GM21576 (cell line): Measurements from ENCODE around the gene RFX8.

Source experiments
- ATAC-seq: cut with Tn5 transposase; IDR thresholded peaks from one replicate; pipeline ENCODE4 v1.9.1; 2021; ENCODE audit warnings: mild to moderate bottlenecking, moderate library complexity; ENCODE audit not compliant: unreplicated experiment

Gene RFX8

DNA sequence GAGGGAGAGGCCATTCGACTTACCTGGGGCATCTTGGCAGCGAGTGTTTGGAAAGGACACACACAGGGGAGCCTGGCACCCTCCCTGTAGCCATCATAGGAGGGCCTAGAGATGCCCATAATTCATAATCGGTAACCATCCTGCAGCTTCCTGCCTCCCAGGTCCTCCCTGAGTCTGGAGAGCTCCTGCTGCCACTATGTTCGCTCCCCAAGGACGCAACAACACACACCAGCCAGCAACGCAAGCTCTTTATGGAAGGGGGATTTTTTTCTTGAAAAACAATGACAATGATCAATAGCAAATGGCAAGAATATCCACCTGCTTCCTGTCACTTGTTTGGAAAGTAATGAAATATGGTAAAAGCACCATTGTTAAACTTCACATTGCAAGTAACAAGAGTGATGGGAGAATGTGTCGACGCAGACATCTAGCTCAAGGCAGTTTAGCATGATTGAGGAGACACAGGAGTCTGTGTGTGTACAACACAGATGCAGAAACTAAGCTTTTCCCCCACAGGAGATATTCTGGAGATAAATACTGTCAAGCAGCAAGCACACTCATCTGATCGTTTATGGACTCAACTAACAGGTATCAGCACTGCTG, 62.7 kb downstream of the RFX8 start:
- no peak for ATAC-seq

DNA sequence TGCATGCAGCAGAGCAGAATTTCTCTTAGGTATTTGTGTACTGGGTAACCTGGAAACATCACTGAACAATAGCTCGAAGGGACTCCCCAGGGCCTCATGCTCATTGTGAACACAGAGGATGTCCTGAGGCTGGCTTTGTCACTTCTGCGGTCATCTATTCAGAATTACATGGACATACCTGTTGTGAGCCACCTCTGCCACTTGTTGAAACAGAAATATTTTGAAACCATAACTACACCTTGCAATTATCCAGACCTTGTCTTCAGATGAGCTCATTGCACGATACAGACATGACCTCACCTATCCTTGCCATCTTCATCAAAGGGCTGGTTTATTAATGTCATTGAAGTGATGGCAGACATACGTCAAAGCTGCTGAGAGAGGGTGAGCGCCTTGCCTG, 64.2 kb downstream of the RFX8 start:
- ATAC-seq, result no peak

DNA sequence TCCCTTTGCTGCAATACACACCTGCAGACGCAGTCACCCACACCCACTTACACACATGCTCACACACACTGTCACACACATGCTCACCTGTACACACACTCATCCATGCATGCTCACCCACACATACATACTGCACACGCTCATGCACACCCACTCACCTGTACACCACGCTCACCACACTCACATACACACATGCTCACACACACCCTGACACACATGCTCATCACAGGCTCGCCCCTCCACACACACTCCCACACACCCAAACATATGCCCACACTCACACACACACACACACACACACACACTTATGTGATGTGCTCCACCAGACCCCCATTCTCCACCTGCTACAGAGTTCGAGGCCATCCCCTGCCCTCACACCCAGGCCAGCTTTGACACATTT, 64.8 kb downstream of the RFX8 start:
- no peak for ATAC-seq

DNA sequence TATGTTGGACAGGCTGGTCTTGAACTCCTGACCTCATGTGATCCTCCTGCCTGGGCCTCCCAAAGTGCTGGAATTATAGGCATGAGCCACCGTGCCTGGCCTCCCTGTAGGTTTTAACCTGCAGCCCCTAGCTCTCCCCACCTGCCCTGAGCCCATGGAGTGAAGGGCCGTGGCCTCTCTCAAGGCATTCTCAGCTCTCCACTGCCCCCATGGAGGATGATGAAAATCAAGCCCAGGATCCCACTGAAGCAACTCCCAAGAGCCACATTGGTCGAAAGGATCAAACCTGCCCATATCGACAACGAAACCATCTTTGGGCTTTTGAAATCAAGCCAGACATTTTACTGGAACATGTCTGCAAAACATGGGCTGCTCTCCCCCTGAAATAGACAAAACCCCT, 65.2 kb downstream of the RFX8 start:
- no peak for ATAC-seq

DNA sequence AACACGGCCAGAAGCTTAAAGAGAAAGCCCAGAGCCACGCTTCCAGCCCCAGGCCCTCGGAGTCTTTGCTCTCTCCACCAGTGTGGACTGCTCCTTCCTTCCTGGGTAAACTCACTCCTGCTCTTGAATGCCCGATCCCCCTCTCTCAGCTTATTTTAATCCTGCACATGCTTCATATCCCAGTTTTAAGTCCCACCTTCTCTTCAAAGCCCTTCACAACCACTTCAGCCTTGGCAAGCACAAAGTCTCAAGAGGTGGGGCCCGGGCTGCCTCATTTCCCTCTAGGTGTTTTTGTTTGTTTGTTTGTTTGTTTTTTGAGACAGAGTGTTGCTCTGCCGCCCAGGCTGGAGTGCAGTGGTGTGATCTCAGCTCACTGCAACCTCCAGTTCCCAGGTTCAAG, 66.0 kb downstream of the RFX8 start:
- ATAC-seq, result no peak

DNA sequence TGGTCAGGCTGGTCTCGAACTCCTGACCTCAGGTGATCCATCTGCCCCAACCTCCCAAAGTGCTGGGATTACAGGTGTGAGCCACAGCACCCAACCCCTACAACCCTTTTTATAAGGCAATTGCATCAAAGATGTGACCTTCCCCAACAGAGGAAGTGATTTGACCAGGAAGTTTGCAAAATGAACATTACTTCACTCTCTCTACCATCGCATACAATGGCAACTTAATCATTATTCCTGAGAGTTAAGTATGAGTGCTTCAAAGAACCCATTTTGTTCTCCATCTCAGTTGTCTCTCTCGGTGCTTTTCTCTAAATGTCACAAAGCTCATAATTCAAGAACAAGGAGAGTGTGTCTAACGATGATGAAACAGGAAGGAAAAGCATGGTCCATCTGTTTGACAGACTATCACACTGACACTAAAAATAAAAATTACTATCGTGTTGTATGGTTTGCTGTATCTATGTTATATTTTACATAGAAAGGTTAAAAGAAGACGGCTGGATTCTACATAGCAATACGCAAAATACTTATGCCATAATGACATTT, 69.5 kb downstream of the RFX8 start:
- ATAC-seq, result no peak

DNA sequence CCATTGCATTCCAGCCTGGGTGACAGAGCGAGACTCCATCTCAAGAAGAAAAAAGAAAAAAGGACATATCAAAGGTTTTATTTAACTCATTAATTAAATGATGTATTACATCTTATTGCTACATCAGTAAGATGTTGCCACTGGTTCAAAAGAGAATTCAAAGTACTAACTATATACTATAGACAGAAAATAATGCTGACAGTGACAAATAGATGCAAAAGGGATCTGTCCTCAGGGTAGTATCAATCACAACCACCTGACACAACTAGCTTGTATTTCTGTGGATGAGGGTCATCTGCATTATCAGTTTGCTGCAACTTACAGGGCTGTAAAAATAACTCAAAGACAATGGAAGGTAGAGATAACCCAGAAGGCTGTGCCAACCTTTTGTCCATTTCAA, 71.2 kb downstream of the RFX8 start:
- no peak for ATAC-seq

DNA sequence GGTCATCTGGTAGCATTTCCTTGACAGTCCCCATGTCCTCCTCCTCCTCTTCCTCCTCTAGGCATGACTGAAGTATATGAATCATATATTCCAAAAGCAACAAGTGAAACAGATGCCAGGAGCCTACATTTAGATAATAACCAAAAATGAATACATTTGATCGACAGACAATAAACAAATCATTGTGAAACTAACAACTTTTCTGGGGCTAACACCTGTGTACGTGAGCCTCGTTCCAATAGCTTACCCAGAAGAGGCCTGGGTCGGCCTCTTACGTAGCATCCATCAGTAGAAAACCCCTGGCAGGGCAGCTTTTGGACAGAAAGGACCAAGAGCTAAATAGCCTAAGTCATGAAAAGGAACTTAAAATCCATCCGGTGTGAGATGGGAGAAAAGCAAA, 72.3 kb downstream of the RFX8 start:
- no peak for ATAC-seq

DNA sequence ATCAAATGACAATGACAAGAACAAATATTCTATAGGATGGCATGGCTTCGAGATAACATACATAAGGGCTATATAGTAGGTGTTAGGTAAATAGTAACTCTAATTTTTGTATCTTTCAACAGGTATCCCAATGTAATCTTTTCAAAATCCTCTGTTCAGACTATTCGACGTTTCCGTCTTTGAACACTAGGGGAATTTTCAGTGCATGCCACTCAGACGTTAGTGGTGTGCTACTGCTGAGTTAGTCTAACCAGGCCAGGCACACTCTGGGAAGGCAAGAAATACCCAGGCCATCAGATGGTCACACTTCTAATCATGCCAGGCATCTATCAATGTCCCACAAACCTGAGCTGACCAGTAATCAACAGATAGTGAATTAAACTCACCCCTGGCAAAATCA, 73.0 kb downstream of the RFX8 start:
- no peak for ATAC-seq

DNA sequence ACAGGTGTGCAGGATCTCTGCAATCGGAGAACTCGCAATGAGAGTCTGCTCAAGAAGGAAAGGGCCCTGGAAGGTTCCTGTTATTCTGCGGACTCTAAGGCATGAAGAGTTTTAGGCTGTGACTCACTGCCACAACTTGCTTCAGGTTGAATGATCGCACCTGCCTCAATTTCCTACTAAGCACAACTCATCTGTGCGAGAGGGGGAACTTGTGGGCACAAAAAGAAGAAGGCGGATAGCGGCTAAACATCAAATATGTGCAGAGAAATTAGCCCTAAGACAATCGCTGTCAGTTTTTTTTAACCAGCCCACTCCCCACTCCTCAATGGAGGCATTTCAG, 73.6 kb downstream of the RFX8 start:
- ATAC-seq, result no peak

DNA sequence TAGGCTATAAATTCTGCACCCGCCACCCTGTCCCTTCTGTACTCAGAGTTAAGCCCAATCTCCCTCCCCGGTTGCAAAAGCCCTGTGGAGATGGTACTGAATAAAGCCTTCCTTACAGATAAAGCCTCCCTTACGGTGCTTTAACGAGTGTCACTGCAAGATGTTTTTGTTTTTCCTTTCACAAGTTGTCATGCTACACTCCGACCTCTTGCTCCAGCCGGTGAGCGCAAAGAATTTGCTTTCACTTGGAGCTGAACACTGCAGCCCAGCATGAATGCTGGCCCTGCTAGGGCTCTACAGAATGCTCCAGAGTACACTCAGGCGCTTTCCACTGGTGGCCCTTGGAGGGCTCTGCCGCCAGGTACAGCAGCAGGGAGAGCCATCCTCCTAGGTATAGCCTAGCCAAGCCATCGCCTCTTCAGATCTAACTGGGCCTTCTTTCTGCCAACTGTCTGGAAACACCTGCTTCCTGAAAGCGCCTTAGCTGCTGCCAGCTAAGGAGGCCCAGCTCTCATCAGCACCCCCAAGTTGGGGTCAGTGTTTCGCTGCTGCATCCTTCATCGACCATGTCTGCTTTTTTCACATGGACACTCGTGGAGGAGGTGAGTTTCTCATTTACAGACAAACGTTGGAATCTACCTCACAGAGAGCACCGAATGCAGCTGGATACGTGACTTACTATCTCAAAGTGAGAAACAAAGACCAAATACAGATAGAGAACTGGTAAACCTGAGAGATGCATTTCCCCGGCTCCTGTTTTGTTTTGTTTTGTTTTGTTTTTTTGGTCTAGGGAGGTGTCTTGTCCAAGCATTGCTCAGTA, 74.2 kb downstream of the RFX8 start:
- ATAC-seq, result no peak

DNA sequence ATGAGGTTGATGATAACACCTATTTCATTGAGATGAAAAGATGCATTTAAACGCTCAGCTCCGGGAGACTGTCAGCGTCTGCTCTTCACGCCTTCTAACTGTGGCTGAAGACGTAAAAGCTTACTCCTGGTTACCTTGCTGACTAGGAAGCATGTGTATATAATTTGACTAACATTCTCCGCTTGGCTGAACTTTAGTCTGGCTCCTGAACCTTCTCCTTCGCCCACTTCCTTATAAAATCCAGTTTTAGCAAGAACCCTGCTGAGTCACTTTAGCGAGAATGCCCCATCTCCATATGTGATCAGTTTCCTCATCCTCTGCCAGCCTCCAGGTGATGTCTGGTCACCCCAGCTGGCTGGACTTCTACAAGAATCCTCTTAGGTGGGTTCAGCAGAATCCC, 74.9 kb downstream of the RFX8 start:
- no peak for ATAC-seq

DNA sequence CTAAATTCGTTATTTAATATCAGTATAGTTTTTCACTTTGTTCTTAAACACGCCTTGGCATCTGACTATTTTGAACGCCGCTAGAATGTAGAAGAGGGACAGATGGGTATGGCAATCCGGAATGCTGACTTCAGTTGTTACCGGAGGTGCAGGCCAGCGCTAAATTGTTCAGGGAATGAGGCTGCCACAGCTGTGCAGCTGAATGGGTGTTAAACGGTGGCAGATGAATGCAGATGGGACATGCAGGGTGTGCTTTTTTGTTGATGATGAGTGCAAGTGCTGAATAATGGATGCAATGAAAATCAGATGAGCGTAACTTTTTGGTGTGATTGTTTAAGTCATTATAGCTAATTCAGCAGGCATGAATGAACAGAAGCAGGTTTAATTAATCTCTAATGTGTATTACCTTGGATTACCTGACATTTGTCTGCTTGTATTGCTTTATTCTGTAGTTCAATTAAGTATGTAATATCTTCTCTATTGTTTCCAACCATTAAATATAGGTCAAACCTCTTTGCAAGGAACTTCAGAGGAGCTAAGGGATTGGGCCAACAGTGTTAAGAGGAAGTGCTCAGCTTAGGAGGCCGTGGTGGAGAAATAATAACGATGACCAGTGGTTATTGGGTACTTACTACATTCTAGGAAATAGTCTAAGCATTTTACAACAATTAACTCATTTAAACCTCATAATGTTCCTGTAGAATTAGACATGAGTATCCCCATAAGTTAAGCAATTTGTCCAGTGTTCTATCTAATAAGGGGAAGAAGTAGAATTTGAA, 75.7 kb downstream of the RFX8 start:
- no peak for ATAC-seq

DNA sequence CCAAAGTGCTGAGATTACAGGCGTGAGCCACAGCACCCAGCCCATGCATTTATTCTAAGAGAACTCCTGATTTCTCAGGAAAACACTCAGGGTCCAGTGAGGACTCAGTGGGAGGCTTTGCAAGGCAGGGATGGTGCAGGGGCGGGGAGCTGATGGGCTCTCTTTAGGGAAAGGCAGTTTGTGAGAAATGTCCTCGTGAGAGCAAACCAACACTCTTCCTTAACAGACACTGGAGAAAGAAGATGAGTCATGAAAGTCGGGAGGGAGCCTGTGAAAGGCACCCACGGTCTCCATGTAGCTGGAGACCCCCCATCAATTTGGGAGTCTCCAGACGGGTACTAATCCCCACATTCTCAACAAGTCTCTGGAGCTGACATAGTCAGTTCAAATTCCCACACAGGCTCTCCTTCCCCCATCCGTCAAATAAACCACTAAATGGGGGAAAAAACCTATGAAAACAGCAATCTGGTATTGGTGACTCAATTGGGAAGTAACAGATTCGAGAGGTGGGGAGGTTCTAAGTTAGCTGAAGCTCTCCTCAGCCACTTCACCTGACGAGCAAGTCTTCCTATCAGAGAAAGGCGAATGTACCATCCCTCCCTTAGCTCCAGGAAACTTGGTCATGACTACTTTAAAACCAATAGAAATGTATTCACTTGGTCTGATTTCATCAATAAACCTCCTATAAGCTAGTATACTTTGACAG, 76.6 kb downstream of the RFX8 start:
- ATAC-seq, result no peak

DNA sequence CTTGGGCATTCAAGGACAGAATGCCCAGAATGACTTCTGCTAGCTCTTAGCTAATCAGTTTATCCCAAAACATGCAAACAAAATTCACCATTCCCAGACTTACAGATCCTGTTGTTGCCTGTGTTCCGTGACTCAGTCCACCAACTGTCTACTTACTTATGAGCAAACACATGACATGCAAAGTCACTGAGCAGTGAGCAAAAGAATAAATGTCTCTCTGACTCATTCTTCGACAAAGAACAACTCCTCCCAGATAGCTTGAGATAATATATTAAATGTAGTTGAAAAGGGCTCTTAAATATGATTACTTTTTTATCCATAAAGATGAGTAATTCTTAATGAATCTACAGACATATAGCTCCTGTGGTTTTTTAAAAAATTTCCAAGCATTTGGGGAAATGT, 78.6 kb downstream of the RFX8 start:
- no peak for ATAC-seq

DNA sequence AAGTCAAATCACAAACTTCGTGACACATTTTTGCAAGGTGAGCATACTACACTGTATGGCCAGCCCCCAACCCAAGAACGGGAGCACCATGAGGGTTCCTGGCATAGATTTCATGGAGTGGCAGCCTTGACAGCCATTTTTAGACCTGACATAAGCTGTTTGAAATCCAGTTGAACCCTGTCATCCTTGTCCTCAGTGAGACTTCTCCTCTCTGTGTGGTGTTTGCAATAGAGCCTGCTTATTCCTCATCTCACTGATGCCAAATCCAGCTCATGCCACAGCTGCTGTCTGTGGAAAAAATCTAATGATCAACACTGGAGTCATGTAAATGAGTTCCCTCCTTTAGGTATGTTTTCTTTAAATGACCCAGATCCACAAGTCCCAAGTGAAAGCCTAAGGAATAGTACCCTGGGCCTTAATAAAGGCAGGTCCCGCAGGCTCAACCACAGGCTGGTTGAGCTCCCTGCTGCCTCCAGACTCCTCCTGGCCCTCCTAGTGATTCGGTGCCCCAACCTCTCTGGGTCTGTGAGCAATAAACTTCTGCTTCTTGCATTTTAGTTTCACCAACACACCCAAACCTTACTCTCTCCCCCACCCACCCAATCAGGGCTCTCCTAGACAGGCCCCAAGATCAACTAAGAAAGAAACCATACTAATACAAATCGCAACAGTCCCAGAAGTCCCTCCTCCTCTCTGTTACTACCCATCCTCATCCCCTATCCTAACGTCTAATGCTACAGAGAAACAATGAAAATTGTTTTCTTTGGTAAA, 79.2 kb downstream of the RFX8 start:
- ATAC-seq, result no peak

DNA sequence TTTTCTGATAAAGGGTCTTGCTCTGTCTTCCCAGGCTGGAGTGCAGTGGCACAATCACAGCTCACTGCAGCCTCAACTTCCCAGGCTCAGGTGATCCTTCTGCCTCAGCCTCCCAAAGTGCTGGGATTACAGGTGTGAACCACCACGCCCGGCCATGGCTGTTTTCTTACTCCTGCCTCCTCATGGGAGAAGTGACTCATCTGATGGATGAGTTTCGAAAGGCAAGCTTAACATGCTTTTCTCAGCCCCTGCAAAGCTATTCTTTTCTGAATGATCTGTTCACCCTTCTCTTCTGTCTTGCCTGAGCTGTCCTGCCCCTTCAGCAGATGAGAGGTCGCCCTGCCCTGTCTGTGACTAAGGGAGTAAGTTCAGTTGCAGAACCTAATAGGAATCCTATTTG, 86.7 kb downstream of the RFX8 start:
- no peak for ATAC-seq

DNA sequence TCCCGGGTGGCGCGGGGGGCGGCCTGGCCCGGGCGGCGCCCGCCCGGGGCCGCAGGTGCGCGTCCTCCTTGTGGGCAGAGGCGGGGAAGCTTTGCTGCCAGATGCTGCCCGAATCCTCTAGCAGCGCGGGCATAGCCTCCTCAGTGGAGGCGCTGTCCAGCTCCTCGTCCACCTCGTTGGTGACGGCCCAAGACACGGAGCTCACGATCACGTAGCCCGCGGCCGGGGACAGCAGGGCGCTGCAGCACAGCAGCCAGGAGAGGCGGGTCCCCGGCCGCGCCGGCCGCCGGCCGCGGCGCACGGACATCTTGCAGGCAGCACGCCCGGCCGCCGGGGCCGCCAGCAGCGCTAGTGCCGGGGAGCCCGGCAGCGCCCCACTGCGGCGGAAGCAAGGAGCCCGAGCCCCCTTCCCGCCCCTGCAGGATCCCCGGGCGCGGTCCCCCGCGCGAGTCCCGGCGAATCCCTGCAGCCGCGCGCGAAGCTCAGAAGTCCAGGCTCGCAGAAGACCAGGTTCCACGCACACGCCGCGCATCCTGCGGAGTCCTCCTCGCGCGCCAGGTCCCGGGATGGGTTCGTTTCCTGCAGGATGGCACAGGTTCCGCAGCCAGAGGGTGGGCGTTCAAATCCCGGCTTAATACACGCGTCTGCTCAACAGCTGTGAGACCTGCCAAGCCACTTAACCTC, 87.6 kb downstream of the RFX8 start, which contains the start of gene CREG2:
CREG2 (minus strand) TSS at position 353 of the 684 bp plus-strand sequence; CDS start at position 307, 46 bp downstream.
- no peak for ATAC-seq

DNA sequence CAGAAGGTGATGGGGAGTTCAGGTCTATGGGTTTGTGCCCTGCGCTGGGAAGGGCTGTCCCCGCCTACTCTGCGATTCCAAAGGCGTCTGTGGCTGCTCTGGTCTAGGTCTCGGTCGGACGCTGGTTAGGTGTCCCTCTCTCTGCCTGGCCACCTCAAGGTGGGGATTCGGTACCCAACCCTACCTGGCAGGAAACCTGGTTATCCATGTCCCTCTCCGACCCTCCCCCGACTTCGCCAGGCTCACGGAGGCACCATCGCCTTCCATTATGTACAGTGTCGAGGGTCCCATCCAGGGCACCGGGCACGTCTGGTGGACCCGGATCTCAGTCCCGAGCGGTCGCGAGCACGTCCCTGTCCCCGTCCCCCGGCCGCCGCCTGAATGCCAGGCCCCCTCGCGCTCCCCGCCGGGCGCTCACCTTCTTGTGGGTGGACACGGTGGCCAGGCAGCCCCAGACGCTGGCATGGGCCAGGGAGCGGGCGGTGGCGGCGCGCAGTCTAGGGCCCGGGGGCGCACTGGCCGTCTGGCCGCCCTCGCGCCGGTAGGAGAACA, 88.2 kb downstream of the RFX8 start:
- ATAC-seq, result no peak
